ENCODE measurements around the gene IKZF3. TPM values are rescaled to one million over a fixed set of nuclear protein-coding genes. Genes with fewer than 3 reads are reported as not detected.
A peak's percentile ranks its signal among the peaks of the same experiment; 100 is the strongest.
"Not testable (repeated sequence)": the region's sequence is repeated elsewhere in the genome, so short reads cannot be mapped to it uniquely, and the experiment has no call there.

The IKZF3 gene
- total RNA-seq, 1 donor from 2014 or later, result 0.34 TPM

DNA sequence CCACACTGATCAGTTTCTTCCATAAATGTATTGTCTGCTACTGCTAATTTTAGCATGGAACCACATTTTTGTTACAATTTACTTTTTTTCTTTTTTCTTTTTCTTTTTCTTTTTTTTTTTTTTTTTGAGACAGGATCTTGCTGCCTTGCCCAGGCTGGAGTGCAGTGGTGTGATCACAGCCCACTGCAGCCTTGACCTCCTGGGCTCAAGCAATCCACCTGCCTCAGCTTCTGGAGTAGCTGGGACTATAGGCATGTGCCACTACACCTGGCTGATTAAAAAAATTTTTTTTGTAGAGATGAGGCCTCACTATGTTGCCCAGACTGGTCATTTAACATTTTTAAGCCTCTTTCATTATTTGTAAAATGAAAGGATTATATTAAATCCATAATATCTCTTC is 23.0 kb upstream of the IKZF3 start:
- no peak overlapping the region for H2AFZ ChIP-seq (ENCODE audit: low read depth, low read length)
- H3K4me1 ChIP-seq (ENCODE audit: insufficient read depth, low read length), result no peaks in the 10 kb centered on the region
- no peak overlapping the region for H3K4me3 Mint-ChIP-seq (ENCODE audit: unreplicated experiment)
- H4K20me1 ChIP-seq (ENCODE audit: insufficient read depth, low read length), result no peaks in the 10 kb centered on the region
- H3K4me2 ChIP-seq (ENCODE audit: low read length), result no peak overlapping the region
- no peak overlapping the region for H3K27ac ChIP-seq (ENCODE audit: low read depth, low read length)
- no peak overlapping the region for H3K9ac ChIP-seq (ENCODE audit: low read length)
- FAIRE-seq (no peak), DNase-seq (ENCODE audit: low read depth) (no peak)
- no peak overlapping the region for H3K27ac Mint-ChIP-seq (ENCODE audit: unreplicated experiment)
- no peak overlapping the region for H3K4me3 ChIP-seq (ENCODE audit: insufficient read depth, low read depth, low read length)
- no peaks in the 10 kb centered on the region for H3K4me1 Mint-ChIP-seq (ENCODE audit: low read depth, unreplicated experiment)
- TF ChIP-seq CTCF (IDR thresholded peaks at IDR 0.05; ENCODE audit: insufficient read depth, low read depth, low read length) (no peak), EZH2 (IDR thresholded peaks at IDR 0.05; ENCODE audit: insufficient read depth, low read length) (no peak)
- peaks cover 14% of the 10 kb centered on the region for H3K27me3 ChIP-seq (ENCODE audit: insufficient read depth, low read length)
- peaks cover 16% of the 10 kb centered on the region for H3K27me3 Mint-ChIP-seq (ENCODE audit: low read depth, unreplicated experiment)
- peaks cover 4% of the 10 kb centered on the region for H3K9me3 Mint-ChIP-seq (ENCODE audit: unreplicated experiment)
- H3K9me3 ChIP-seq (ENCODE audit: insufficient read depth, low read depth, low read length), result peaks cover 3% of the 10 kb centered on the region
- H3K36me3 Mint-ChIP-seq (ENCODE audit: low read depth, unreplicated experiment), result no peaks in the 10 kb centered on the region
- H3K79me2 ChIP-seq (ENCODE audit: insufficient read depth, low read length), result no peaks in the 10 kb centered on the region
- no peaks in the 10 kb centered on the region for H3K36me3 ChIP-seq (ENCODE audit: insufficient read depth, low read length)

- H3K4me1 Mint-ChIP-seq (ENCODE audit: low read depth, unreplicated experiment); H3K9me3 ChIP-seq (ENCODE audit: insufficient read depth, low read depth, low read length); H3K9me3 Mint-ChIP-seq (ENCODE audit: unreplicated experiment); H3K36me3 Mint-ChIP-seq (ENCODE audit: low read depth, unreplicated experiment); H3K4me1 ChIP-seq (ENCODE audit: insufficient read depth, low read length); H4K20me1 ChIP-seq (ENCODE audit: insufficient read depth, low read length); FAIRE-seq; H3K4me3 ChIP-seq (ENCODE audit: insufficient read depth, low read depth, low read length); H3K4me2 ChIP-seq (ENCODE audit: low read length); H3K27ac Mint-ChIP-seq (ENCODE audit: unreplicated experiment); H3K9ac ChIP-seq (ENCODE audit: low read length); H3K4me3 Mint-ChIP-seq (ENCODE audit: unreplicated experiment); DNase-seq (ENCODE audit: low read depth); H3K79me2 ChIP-seq (ENCODE audit: insufficient read depth, low read length); H3K27ac ChIP-seq (ENCODE audit: low read depth, low read length); H2AFZ ChIP-seq (ENCODE audit: low read depth, low read length); H3K36me3 ChIP-seq (ENCODE audit: insufficient read depth, low read length): not testable (repeated sequence)
- H3K27me3 Mint-ChIP-seq (ENCODE audit: low read depth, unreplicated experiment), result peaks cover 13% of the 10 kb centered on the region
- peaks cover 13% of the 10 kb centered on the region for H3K27me3 ChIP-seq (ENCODE audit: insufficient read depth, low read length)
Measured at GRCh38 chr17:39886102-39886501, 22.0 kb upstream of the IKZF3 start.

DNA sequence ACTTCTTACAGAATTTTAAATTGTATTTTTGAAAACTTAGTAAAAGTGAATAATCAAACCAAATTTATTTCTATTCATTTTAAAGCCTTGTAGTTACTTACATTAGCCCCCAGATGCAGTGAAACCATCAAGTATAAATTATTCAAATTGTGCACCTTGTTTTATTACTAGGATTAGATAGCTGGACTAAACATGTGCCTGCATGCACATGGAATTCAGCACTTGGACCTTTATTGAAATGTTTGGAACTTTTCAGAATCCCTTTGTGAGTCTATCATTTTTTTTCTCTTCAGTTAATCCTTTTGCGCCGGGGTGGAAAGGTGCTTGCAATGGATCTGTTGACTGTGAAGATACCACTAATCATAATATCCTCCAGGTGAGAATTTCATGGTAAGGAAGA is 8.6 kb upstream of the IKZF3 start:
- H3K79me2 ChIP-seq (ENCODE audit: insufficient read depth, low read length), result no peaks in the 10 kb centered on the region
- no peaks in the 10 kb centered on the region for H4K20me1 ChIP-seq (ENCODE audit: insufficient read depth, low read length)
- DNase-seq (ENCODE audit: low read depth) (peak; percentile 14), FAIRE-seq (no peak)
- H3K9me3 ChIP-seq (ENCODE audit: insufficient read depth, low read depth, low read length), result peaks cover 6% of the 10 kb centered on the region
- no peak overlapping the region for H3K9ac ChIP-seq (ENCODE audit: low read length)
- no peak overlapping the region for H2AFZ ChIP-seq (ENCODE audit: low read depth, low read length)
- H3K4me3 Mint-ChIP-seq (ENCODE audit: unreplicated experiment), result no peak overlapping the region
- TF ChIP-seq EZH2 (IDR thresholded peaks at IDR 0.05; ENCODE audit: insufficient read depth, low read length), result no peak
- peak; percentile 33 for TF ChIP-seq CTCF (IDR thresholded peaks at IDR 0.05; ENCODE audit: insufficient read depth, low read depth, low read length)
- no peaks in the 10 kb centered on the region for H3K4me1 Mint-ChIP-seq (ENCODE audit: low read depth, unreplicated experiment)
- no peaks in the 10 kb centered on the region for H3K36me3 Mint-ChIP-seq (ENCODE audit: low read depth, unreplicated experiment)
- peaks cover 7% of the 10 kb centered on the region for H3K27me3 Mint-ChIP-seq (ENCODE audit: low read depth, unreplicated experiment)
- H3K27ac ChIP-seq (ENCODE audit: low read depth, low read length), result no peak overlapping the region
- H3K36me3 ChIP-seq (ENCODE audit: insufficient read depth, low read length), result no peaks in the 10 kb centered on the region
- no peak overlapping the region for H3K4me3 ChIP-seq (ENCODE audit: insufficient read depth, low read depth, low read length)
- H3K27me3 ChIP-seq (ENCODE audit: insufficient read depth, low read length), result peaks cover 21% of the 10 kb centered on the region
- H3K9me3 Mint-ChIP-seq (ENCODE audit: unreplicated experiment), result no peaks in the 10 kb centered on the region
- no peak overlapping the region for H3K4me2 ChIP-seq (ENCODE audit: low read length)
- H3K27ac Mint-ChIP-seq (ENCODE audit: unreplicated experiment), result no peak overlapping the region
- no peaks in the 10 kb centered on the region for H3K4me1 ChIP-seq (ENCODE audit: insufficient read depth, low read length)
